Progenitor cell of endocrine pancreas (in vitro differentiated cells): Measurements from ENCODE around the gene FEZ2. TPM values are rescaled to one million over a fixed set of nuclear protein-coding genes. Genes with fewer than 3 reads are reported as not detected.
A peak's percentile ranks its signal among the peaks of the same experiment; 100 is the strongest.

ENCODE experiments used
- DNase-seq: peaks from one replicate; pipeline ENCODE4 v3.0.0; 2021; ENCODE audit warnings: low spot score; ENCODE audit not compliant: unreplicated experiment
- H3K27ac Mint-ChIP-seq: 2 replicates; pipeline ENCODE4 v1.8.0; 2021; ENCODE audit warnings: mild to moderate bottlenecking, moderate library complexity, mixed read lengths
- H3K27me3 Mint-ChIP-seq: 2 replicates; pipeline ENCODE4 v1.8.0; 2021; ENCODE audit warnings: mixed read lengths
- H3K36me3 Mint-ChIP-seq: 2 replicates; pipeline ENCODE4 v1.8.0; 2022; ENCODE audit warnings: mixed read lengths; ENCODE audit not compliant: insufficient read depth
- H3K4me1 Mint-ChIP-seq: 2 replicates; pipeline ENCODE4 v1.8.0; 2021; ENCODE audit warnings: low read depth, mixed read lengths
- H3K4me3 Mint-ChIP-seq: 2 replicates; pipeline ENCODE4 v1.8.0; 2021; ENCODE audit warnings: low read depth, mild to moderate bottlenecking, moderate library complexity, mixed read lengths
- H3K9me3 Mint-ChIP-seq: 2 replicates; pipeline ENCODE4 v1.8.0; 2021; ENCODE audit warnings: low read depth, mixed read lengths
- total RNA-seq: library from RNA; stranded (reverse); gene quantifications from 2 replicates; pipeline ENCODE4 v1.2.1, GENCODE V29; 2021
- TF ChIP-seq, protein P1 (sequence below): fragments of 200-600 bp; sonication (generic); IDR thresholded peaks from one replicate; pipeline ENCODE4 v1.5.0; 2021; ENCODE audit warnings: antibody characterized with exemption, mild to moderate bottlenecking; ENCODE audit not compliant: unreplicated experiment

Gene FEZ2
- total RNA-seq, 1 donor from 2014 or later: 28.7 TPM

DNA sequence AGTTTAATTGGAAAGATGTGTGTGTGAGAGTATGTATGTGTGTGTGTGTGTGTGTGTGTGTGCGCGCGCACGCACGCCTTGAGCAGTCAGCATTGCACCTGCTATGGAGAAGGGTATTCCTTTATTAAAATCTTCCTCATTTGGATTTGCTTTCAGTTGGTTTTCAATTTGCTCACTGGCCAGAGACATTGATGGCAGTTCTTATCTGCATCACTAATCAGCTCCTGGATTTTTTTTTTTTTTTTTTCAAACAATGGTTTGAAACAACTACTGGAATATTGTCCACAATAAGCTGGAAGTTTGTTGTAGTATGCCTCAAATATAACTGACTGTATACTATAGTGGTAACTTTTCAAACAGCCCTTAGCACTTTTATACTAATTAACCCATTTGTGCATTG is 48.0 kb downstream of the FEZ2 start:
- DNase-seq: no peak
- Mint-ChIP-seq H3K27me3 (no peaks in the 10 kb centered on the region), H3K36me3 (peaks cover 12% of the 10 kb centered on the region), H3K27ac (no peak overlapping the region), H3K4me3 (no peak overlapping the region), H3K9me3 (no peaks in the 10 kb centered on the region), H3K4me1 (peaks cover 1% of the 10 kb centered on the region)
- TF ChIP-seq, protein P1, sequence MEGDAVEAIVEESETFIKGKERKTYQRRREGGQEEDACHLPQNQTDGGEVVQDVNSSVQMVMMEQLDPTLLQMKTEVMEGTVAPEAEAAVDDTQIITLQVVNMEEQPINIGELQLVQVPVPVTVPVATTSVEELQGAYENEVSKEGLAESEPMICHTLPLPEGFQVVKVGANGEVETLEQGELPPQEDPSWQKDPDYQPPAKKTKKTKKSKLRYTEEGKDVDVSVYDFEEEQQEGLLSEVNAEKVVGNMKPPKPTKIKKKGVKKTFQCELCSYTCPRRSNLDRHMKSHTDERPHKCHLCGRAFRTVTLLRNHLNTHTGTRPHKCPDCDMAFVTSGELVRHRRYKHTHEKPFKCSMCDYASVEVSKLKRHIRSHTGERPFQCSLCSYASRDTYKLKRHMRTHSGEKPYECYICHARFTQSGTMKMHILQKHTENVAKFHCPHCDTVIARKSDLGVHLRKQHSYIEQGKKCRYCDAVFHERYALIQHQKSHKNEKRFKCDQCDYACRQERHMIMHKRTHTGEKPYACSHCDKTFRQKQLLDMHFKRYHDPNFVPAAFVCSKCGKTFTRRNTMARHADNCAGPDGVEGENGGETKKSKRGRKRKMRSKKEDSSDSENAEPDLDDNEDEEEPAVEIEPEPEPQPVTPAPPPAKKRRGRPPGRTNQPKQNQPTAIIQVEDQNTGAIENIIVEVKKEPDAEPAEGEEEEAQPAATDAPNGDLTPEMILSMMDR: no peak

DNA sequence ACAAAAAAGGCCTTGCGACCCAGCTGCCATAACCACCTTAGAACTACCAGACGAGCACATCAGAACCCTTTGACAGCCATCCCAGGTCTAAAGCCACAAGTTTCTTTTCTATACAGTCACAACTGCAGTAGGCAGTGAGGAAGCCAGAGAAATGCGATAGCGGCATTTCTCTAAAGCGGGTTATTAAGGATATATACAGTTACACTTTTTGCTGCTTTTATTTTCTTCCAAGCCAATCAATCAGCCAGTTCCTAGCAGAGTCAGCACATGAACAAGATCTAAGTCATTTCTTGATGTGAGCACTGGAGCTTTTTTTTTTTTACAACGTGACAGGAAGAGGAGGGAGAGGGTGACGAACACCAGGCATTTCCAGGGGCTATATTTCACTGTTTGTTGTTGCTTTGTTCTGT is 48.8 kb downstream of the FEZ2 start:
- Mint-ChIP-seq H3K4me3 (no peak overlapping the region), H3K9me3 (no peaks in the 10 kb centered on the region), H3K36me3 (peaks cover 14% of the 10 kb centered on the region), H3K27me3 (no peaks in the 10 kb centered on the region), H3K27ac (peak overlapping the region; percentile 69), H3K4me1 (peaks cover 1% of the 10 kb centered on the region)
- DNase-seq: no peak
- TF ChIP-seq, protein P1: no peak

DNA sequence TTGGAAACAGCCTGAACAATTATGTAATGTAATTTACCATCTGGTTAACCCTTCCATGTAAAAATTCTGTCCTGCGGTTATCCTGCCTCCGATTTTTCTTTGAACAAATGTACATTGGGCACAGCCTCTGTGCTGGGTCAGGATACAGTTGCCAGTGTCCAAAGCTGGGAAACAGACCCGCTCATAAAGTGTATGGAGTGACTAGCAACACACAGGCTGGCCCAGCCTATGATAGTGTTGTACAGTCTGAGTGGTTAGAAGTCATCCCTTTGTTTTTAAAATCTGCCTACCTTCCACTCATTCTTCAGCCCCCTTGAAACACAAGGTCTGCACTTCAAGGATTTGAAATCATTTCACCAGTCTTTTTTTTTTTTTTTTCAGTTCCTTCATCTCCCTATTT is 50.1 kb downstream of the FEZ2 start:
- Mint-ChIP-seq H3K27me3 (no peaks in the 10 kb centered on the region), H3K4me3 (no peak overlapping the region), H3K27ac (no peak overlapping the region), H3K36me3 (peaks cover 14% of the 10 kb centered on the region), H3K4me1 (peaks cover 1% of the 10 kb centered on the region), H3K9me3 (no peaks in the 10 kb centered on the region)
- DNase-seq: no peak
- TF ChIP-seq, protein P1: no peak

DNA sequence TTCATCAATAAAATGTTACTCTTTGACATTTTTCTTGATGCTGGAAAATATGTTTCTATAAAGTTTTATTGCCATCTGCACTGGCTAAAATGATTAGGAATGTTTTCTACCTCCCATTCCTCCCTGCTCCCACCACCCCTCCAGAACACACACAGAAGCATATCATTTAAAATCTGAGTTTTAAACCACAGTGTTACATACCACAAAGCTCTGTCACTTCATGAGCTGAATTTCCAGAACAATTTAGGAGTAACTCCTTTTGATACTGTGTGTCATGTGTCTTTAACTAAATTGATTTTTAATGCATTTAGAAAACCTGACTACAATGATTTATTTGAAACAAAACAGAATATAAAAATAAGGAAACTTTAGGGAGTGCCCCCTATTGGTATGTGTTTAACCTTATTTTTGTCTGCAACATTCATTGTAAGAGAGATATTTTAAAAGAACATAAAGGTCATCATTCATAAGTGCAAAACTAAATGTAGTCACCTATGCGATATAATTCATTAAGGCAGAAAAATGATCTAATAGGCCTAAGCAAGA is 52.0 kb downstream of the FEZ2 start:
- H3K27me3 Mint-ChIP-seq: no peaks in the 10 kb centered on the region
- H3K36me3 Mint-ChIP-seq: peaks cover 17% of the 10 kb centered on the region
- no peak for DNase-seq
- no peak overlapping the region for H3K4me3 Mint-ChIP-seq
- no peak overlapping the region for H3K27ac Mint-ChIP-seq
- H3K4me1 Mint-ChIP-seq: peaks cover 3% of the 10 kb centered on the region
- TF ChIP-seq, protein P1: no peak
- no peaks in the 10 kb centered on the region for H3K9me3 Mint-ChIP-seq

DNA sequence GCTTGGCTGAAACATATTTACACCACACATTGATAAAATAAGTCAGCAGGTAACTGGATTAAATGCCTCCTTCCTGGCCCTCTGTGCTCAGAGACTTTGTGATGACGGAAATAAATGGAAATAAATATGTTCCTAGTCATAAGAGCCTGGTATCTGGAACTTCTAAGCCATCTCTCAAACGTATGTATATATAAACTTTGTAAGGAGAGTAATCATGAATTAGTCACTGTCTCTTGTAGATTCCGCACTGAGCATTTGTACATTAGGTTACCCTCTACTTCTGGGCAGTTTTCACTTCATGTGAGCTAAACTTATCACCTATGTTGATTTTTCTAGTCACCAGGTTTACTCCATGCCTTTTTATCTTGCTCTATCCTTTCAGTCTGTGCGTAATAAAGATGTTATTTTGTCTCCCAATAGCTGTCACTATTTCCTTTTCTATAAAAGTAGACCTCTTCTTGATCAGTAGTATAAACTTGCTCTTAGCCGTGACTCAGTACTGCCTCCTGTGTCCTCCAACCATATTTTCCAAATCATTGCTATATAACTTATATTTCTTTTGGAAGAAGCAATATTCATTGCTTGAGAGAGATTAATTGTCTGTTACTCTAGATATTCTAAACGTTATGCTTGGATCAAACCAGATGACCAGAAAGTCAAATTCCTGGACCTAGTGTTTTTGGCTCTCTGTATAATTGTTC is 53.2 kb downstream of the FEZ2 start:
- Mint-ChIP-seq H3K27me3 (no peaks in the 10 kb centered on the region), H3K4me1 (peaks cover 3% of the 10 kb centered on the region), H3K36me3 (peaks cover 15% of the 10 kb centered on the region), H3K9me3 (no peaks in the 10 kb centered on the region), H3K27ac (no peak overlapping the region), H3K4me3 (no peak overlapping the region)
- TF ChIP-seq, protein P1: peak; percentile 23
- no peak for DNase-seq
